Heart left ventricle (tissue), 16 donors: ENCODE data around the gene PIM3. TPM values are rescaled to one million over a fixed set of nuclear protein-coding genes. Genes with fewer than 3 reads are reported as not detected.
A peak's percentile ranks its signal among the peaks of the same experiment; 100 is the strongest.

Experiments used
- ATAC-seq, 4 donors: fragments of 200-7000 bp; cut with Tn5 transposase; one replicate each; pipeline ENCODE4 v1.9.1; 2020 to 2022; ENCODE audit warnings: moderate library complexity in 4 of 4, mild to moderate bottlenecking in 3 of 4, moderate number of reproducible peaks in 1 of 4
- DNase-seq, 5 donors: peaks; one replicate each; pipeline ENCODE4 v3.0.0-alpha.2; 2020
- H3K27ac ChIP-seq, 12 donors: fragments of 200-600 bp; sonication (generic) in 4 of 12; one replicate each; pipeline versions ENCODE4 v1.5.0 to v1.8.0; 2016 to 2022; ENCODE audit warnings: mild to moderate bottlenecking in 2 of 12
- H3K27me3 ChIP-seq, 9 donors: fragments of 200-600 bp; sonication (generic) in 2 of 9; one replicate each; pipeline versions ENCODE4 v1.5.1 to v1.8.0; 2016 to 2022; ENCODE audit warnings: mild to moderate bottlenecking in 3 of 9
- H3K36me3 ChIP-seq, 9 donors: fragments of 200-600 bp; sonication (generic) in 2 of 9; one replicate each; pipeline versions ENCODE4 v1.5.0 to v1.8.0; 2018 to 2022; ENCODE audit warnings: mild to moderate bottlenecking in 2 of 9
- H3K4me1 ChIP-seq, 12 donors: fragments of 200-600 bp; sonication (generic) in 4 of 12; one replicate each; pipeline versions ENCODE4 v1.5.0 to v1.8.0; 2016 to 2022; ENCODE audit warnings: mild to moderate bottlenecking in 3 of 12
- H3K4me3 ChIP-seq, 12 donors: fragments of 200-600 bp; sonication (generic) in 4 of 12; one replicate each; pipeline versions ENCODE4 v1.5.0 to v1.8.0; 2017 to 2022; ENCODE audit warnings: mild to moderate bottlenecking in 9 of 12, moderate library complexity in 4 of 12
- H3K9me3 ChIP-seq, 12 donors: fragments of 200-600 bp; sonication (generic) in 4 of 12; one replicate each; pipeline versions ENCODE4 v1.5.0 to v1.8.0; 2016 to 2022; ENCODE audit warnings: mild to moderate bottlenecking in 1 of 12
- CTCF ChIP-seq, 12 donors: fragments of 200-600 bp; sonication (generic) in 4 of 12; IDR thresholded peaks; one replicate each; pipeline versions ENCODE4 v1.5.0 to v1.8.0; 2018 to 2022; ENCODE audit warnings: antibody characterized with exemption in 12 of 12, mild to moderate bottlenecking in 5 of 12
- POLR2A ChIP-seq, 2 donors: fragments of 450-650 bp; IDR thresholded peaks; one replicate each; pipeline ENCODE4 v1.6.1; 2017; ENCODE audit warnings: antibody characterized with exemption in 2 of 2, mild to moderate bottlenecking in 2 of 2, moderate library complexity in 2 of 2
- WGBS, 4 donors: extraction: QIAGEN DNeasy Blood & Tissue Kit in 2 of 4; methylation state at CpG; one replicate each; pipeline versions ENCODE4 v1.1.5 to v1.1.7; 2013 to 2018; 5-methylcytosine and 5-hydroxymethylcytosine counted together
- intact Hi-C, 10 donors: fragments of 100-400 bp; cut with DNase I; formaldehyde crosslinking; loops; one replicate each; pipeline versions ENCODE4 v1.11.1 to v1.14.2; 2022
- polyA plus RNA-seq, 2 donors: library from polyadenylated mRNA; stranded (reverse); fragments of 200-250 nt; gene quantifications; one replicate each; pipeline ENCODE4 v1.2.3, GENCODE V29; 2013
- total RNA-seq, 9 donors: library from RNA; depleted of rRNA in 2 of 9; stranded (reverse); fragments of >200 nt in 2 of 9; fragmentation: NEBNext Ultra II Directional in 3 of 9; extraction: Animal tissue kit (Norgen Biotek cat#: 25700) in 3 of 9; gene quantifications; one replicate each; pipeline versions ENCODE4 v1.1.0 to v1.2.4, GENCODE V29; 2016 to 2023
- donor health status: ischemic (EF 13 %, LVEDD 7.1; RV severe dilation, severe dysfunction).
- donor health status: healthy with polysubstance abuse.
- donor health status: DM: no; HTN: yes; CAD: no.
- donor health status: DM: no; HTN: no; CAD: no.
- donor health status: ischemic (EF 25% LVEDD 6.9; RV normal size, moderate dysfunction).
- donor health status: ischemic (EF 25% LVEDD 5.7; RV mildly dilated, moderate dysfunction).
- donor health status: healthy.
- donor health status: DM: yes; HTN: yes; CAD: no.
- donor health status: ischemic (EF 35%, LVEDD 5.7; RV mildly dilated, moderate dysfunction).
- donor health status: nonischemic (EF 11% LVEDD 7.7; RV severe dilation, severe dysfunction).
- donor health status: DM: yes; HTN: yes; CAD: no.
- donor health status: PGD.
- donor health status: ischemic (EF 29% LVEDD 5.4; RV normal size, mild dysfunction).
- donor health status: nonischemic (EF 23%, LVEDD 6.1; RV moderate dilation, normal function).

PIM3 gene
- total and polyA plus RNA-seq, 11 donors = 37.7 to 118 (median 50.2) TPM

GRCh38 chr22:49963647-49964026 is 3.1 kb downstream of the PIM3 start:
- 57 to 69% (median 66%) methylated on average over 6 of the region's 6 CpGs for whole genome bisulfite sequencing, 4 donors
- intact Hi-C loops = no loop called here
- Histone ChIP-seq H3K9me3 (no peaks in the 10 kb centered on the region), H3K27ac (peak overlapping the region in 11 of 12 donors; percentile 83 to 100 (median 96)), H3K4me1 (peaks cover 24 to 85% (median 70%) of the 10 kb centered on the region in 12 donors), H3K4me3 (peak overlapping the region; percentile 72 to 99 (median 90)), H3K36me3 (peaks cover 5 to 41% (median 18%) of the 10 kb centered on the region in 9 donors), H3K27me3 (no peaks in the 10 kb centered on the region)
- TF ChIP-seq POLR2A (IDR thresholded peaks at IDR 0.05) (no peak), CTCF (IDR thresholded peaks at IDR 0.05) (no peak)
- DNase-seq = peak in 4 of 5 donors; percentile 7 to 58 (median 28)
- no peak for ATAC-seq

DNA sequence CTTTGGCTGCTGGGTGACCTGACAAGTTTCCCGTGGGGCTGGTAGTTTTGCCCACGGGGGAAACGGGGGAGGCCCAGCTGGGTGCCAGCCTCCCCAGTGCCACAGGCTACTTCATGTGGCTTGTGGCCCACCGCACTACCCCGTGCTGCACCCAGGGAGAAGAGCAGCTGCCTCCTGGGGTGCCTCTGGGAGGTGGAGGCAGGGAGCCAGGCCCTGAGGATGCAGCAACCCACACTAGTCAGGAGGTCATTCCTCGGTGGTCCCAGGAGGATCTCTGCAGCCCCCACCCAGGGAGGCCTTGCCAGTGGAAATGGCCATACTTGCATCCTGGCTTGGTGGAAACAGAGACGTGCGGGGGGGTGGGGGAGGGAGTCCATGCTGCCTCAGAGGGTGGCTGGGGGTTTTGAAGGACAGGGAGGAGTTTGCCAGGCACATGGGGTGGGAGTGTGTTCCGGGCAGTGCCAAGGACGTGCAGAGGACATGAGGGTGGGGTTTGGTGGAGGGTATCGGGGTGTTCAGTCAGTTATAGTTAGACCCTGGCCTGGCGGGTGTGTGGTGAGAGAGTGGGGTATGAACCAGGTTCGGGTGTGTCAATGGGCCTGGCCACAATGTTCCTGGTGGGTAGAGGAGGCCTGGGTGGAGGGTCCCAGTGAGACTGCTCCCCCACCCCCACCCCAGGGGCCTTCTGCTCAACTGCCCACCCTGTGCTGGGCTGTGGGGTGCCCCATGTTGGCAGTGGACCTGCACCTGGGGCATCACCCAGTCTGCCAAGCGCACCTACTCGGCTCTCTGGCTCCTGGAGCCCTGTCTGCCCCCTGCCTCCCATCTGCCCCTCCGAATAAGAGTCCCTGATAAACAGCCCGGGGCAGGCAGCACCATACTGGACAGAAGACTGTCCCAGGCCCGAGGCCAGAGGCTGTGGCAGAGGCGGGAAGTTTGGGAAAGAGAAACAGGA is 3.8 kb downstream of the PIM3 start:
- Histone ChIP-seq H3K9me3 (no peaks in the 10 kb centered on the region), H3K4me1 (peaks cover 24 to 83% (median 65%) of the 10 kb centered on the region in 12 donors), H3K27me3 (no peaks in the 10 kb centered on the region), H3K36me3 (peaks cover 5 to 41% (median 18%) of the 10 kb centered on the region in 9 donors), H3K4me3 (peak overlapping the region in 8 of 12 donors; percentile 72 to 99 (median 92)), H3K27ac (peak overlapping the region in 11 of 12 donors; percentile 34 to 99 (median 95))
- DNase-seq (peak in 3 of 5 donors; percentile 16 to 29 (median 27)), ATAC-seq (no peak)
- WGBS, 4 donors = 48 to 57% (median 51%) methylated on average over 15 to 19 of the region's 19 CpGs
- intact Hi-C loops = loop anchor here in 2 of 10 donors (5.0 kb wide), 1 partner anchor 32 kb away; no protein-coding TSS in a partner anchor
- TF ChIP-seq POLR2A (IDR thresholded peaks at IDR 0.05) = no peak

GRCh38 chr22:49965091-49966040 is 4.8 kb downstream of the PIM3 start:
- peaks cover 24 to 80% (median 64%) of the 10 kb centered on the region in 12 donors for H3K4me1 ChIP-seq
- WGBS, 4 donors = 78 to 89% (median 82%) methylated on average over 12 to 22 of the region's 22 CpGs
- DNase-seq (peak in 3 of 5 donors; percentile 13 to 57 (median 26)), ATAC-seq (no peak)
- no peaks in the 10 kb centered on the region for H3K9me3 ChIP-seq
- no peak for TF ChIP-seq CTCF (IDR thresholded peaks at IDR 0.05)
- TF ChIP-seq POLR2A (IDR thresholded peaks at IDR 0.05) = no peak
- peak overlapping the region in 2 of 12 donors; percentile 83 to 99 for H3K4me3 ChIP-seq
- peaks cover 5 to 41% (median 18%) of the 10 kb centered on the region in 9 donors for H3K36me3 ChIP-seq
- H3K27me3 ChIP-seq = no peaks in the 10 kb centered on the region
- H3K27ac ChIP-seq = peak overlapping the region in 11 of 12 donors; percentile 23 to 99 (median 94)
- intact Hi-C loops = loop anchor here in 2 of 10 donors (5.0 kb wide), 1 partner anchor 33 kb away; no protein-coding TSS in a partner anchor
